H1 (cell line): ENCODE data around the gene RGL2. TPM values are rescaled to one million over a fixed set of nuclear protein-coding genes. Genes with fewer than 3 reads are reported as not detected.

Experiments used
- CTCF ChIA-PET: fragments of 300-600 bp; sonication (Branson Sonifier 250); formaldehyde crosslinking; loops from one replicate; lab custom pipeline; 2021; ENCODE audit not compliant: partially characterized antibody; lab: Charles Lee
- POLR2A ChIA-PET: fragments of 300-600 bp; sonication (Branson Sonifier 250); formaldehyde crosslinking; loops from one replicate; lab custom pipeline; 2021; ENCODE audit warnings: inconsistent platforms; ENCODE audit not compliant: partially characterized antibody; lab: Charles Lee
- DNase-seq, 2 experiments: peaks; one replicate each; pipeline versions ENCODE4 v3.0.0 to v3.0.0-alpha.2; 2010 to 2022; ENCODE audit warnings: low spot score in 2 of 2, low read depth in 1 of 2, mixed read lengths in 1 of 2
- FAIRE-seq: peaks from 2 replicates; lab custom pipeline; 2011; peaks lifted over from hg19 to GRCh38; lab: Jason Lieb, UNC
- H2AFZ ChIP-seq: 2 replicates; pipeline ENCODE4 v1.8.1; 2012; ENCODE audit warnings: low read length, inconsistent platforms
- H2AK5ac ChIP-seq: 2 replicates; pipeline ENCODE4 v1.6.1; 2013; ENCODE audit warnings: low read depth, low read length
- H2BK120ac ChIP-seq: replicated peaks from 2 replicates; pipeline ENCODE3; 2013; ENCODE audit warnings: low read depth, low read length, inconsistent platforms
- H2BK12ac ChIP-seq: 2 replicates; pipeline ENCODE4 v1.6.1; 2013; ENCODE audit warnings: low read depth, low read length
- H2BK15ac ChIP-seq: 2 replicates; pipeline ENCODE4 v1.6.1; 2013; ENCODE audit warnings: low read length
- H2BK20ac ChIP-seq: 2 replicates; pipeline ENCODE4 v1.6.1; 2013; ENCODE audit warnings: low read length
- H2BK5ac ChIP-seq: 2 replicates; pipeline ENCODE4 v1.6.1; 2013; ENCODE audit warnings: low read depth, low read length
- H3K14ac ChIP-seq: 2 replicates; pipeline ENCODE4 v1.6.1; 2013; ENCODE audit warnings: inconsistent platforms; ENCODE audit not compliant: insufficient read length
- H3K18ac ChIP-seq: 2 replicates; pipeline ENCODE4 v1.6.1; 2013; ENCODE audit warnings: low read length; ENCODE audit errors: extremely low read depth
- H3K23ac ChIP-seq: 2 replicates; pipeline ENCODE4 v1.6.1; 2013; ENCODE audit warnings: inconsistent platforms; ENCODE audit not compliant: insufficient read length
- H3K23me2 ChIP-seq: 2 replicates; pipeline ENCODE4 v1.6.1; 2013; ENCODE audit warnings: low read depth, low read length
- H3K27ac ChIP-seq: 2 replicates; pipeline ENCODE4 v1.6.1; 2011; ENCODE audit warnings: low read depth, low read length, inconsistent platforms
- H3K27me3 ChIP-seq, 4 experiments: replicated peaks in 1 of 4; 1 replicate in 1 of 4; 2 replicates in 3 of 4; pipeline versions ENCODE4 v1.6.1 to v1.8.1; 2011 to 2013; ENCODE audit warnings: low read length in 3 of 4, mild to moderate bottlenecking in 3 of 4, inconsistent platforms in 2 of 4, mixed read lengths in 2 of 4, moderate library complexity in 1 of 4; ENCODE audit not compliant: control insufficient read depth in 3 of 4, insufficient read depth in 3 of 4; ENCODE audit errors: extremely low read depth in 1 of 4
- H3K36me3 ChIP-seq, 4 experiments: 2 replicates each; pipeline versions ENCODE4 v1.6.1 to v1.8.1; 2011 to 2013; ENCODE audit warnings: mild to moderate bottlenecking in 4 of 4, low read length in 3 of 4, moderate library complexity in 2 of 4, control low read depth in 1 of 4, inconsistent platforms in 1 of 4; ENCODE audit not compliant: insufficient read depth in 4 of 4, control insufficient read depth in 2 of 4
- H3K4ac ChIP-seq: replicated peaks from 2 replicates; pipeline ENCODE3; 2013; ENCODE audit warnings: low read length, low read depth, mixed read lengths, inconsistent platforms; ENCODE audit not compliant: insufficient read length
- H3K4me1 ChIP-seq, 4 experiments: replicated peaks in 1 of 4; 1 replicate in 1 of 4; 2 replicates in 3 of 4; pipeline versions ENCODE4 v1.6.1 to v1.8.1; 2011 to 2013; ENCODE audit warnings: low read length in 3 of 4, inconsistent platforms in 2 of 4, mixed read lengths in 1 of 4; ENCODE audit not compliant: insufficient read depth in 4 of 4, control insufficient read depth in 3 of 4
- H3K4me2 ChIP-seq, 2 experiments: 2 replicates each; pipeline versions ENCODE4 v1.6.1 to v1.8.1; 2011 to 2013; ENCODE audit warnings: low read depth in 2 of 2, low read length in 2 of 2, control low read depth in 1 of 2, inconsistent platforms in 1 of 2, mild to moderate bottlenecking in 1 of 2; ENCODE audit not compliant: insufficient read depth in 1 of 2
- H3K4me3 ChIP-seq, 4 experiments: fragments of 200-600, 300-600 bp in 1 of 4; sonication (generic), shearing (Covaris generic), sonication (Bioruptor Twin) in 1 of 4; 2 replicates each; pipeline versions ENCODE4 v1.5.1 to v1.8.1; 2011 to 2016; ENCODE audit warnings: low read length in 4 of 4, low read depth in 3 of 4, control low read depth in 2 of 4, inconsistent platforms in 2 of 4, mild to moderate bottlenecking in 2 of 4, mixed read lengths in 1 of 4, moderate library complexity in 1 of 4; ENCODE audit not compliant: insufficient read depth in 2 of 4; ENCODE audit errors: extremely low read depth in 1 of 4
- H3K56ac ChIP-seq: replicated peaks from 2 replicates; pipeline ENCODE3; 2013; ENCODE audit warnings: low read depth, mild to moderate bottlenecking, mixed read lengths, low read length, inconsistent platforms; ENCODE audit not compliant: insufficient read length
- H3K79me1 ChIP-seq: 2 replicates; pipeline ENCODE4 v1.6.1; 2013; ENCODE audit warnings: low read depth, low read length, control low read depth
- H3K79me2 ChIP-seq, 2 experiments: 2 replicates each; pipeline versions ENCODE4 v1.6.1 to v1.8.1; 2012 to 2013; ENCODE audit warnings: low read length in 2 of 2, mild to moderate bottlenecking in 2 of 2, inconsistent platforms in 1 of 2; ENCODE audit not compliant: insufficient read depth in 2 of 2, control insufficient read depth in 1 of 2
- H3K9ac ChIP-seq, 4 experiments: replicated peaks in 1 of 4; 1 replicate in 1 of 4; 2 replicates in 3 of 4; pipeline versions ENCODE4 v1.6.1 to v1.8.1; 2011 to 2013; ENCODE audit warnings: low read depth in 3 of 4, low read length in 3 of 4, control low read depth in 2 of 4, mild to moderate bottlenecking in 2 of 4, moderate library complexity in 2 of 4, inconsistent platforms in 1 of 4; ENCODE audit errors: extremely low read depth in 1 of 4
- H3K9me3 ChIP-seq, 2 experiments: 2 replicates each; pipeline versions ENCODE4 v1.6.1 to v1.8.1; 2012 to 2013; ENCODE audit warnings: mild to moderate bottlenecking in 2 of 2, moderate library complexity in 2 of 2, control low read depth in 1 of 2, inconsistent platforms in 1 of 2, low read depth in 1 of 2, low read length in 1 of 2, mixed read lengths in 1 of 2; ENCODE audit not compliant: insufficient read depth in 2 of 2
- H4K20me1 ChIP-seq, 2 experiments: replicated peaks in 1 of 2; 2 replicates each; pipeline versions ENCODE3 to v1.8.1; 2011 to 2013; ENCODE audit warnings: inconsistent platforms in 2 of 2, low read length in 2 of 2, mild to moderate bottlenecking in 1 of 2; ENCODE audit not compliant: insufficient read depth in 2 of 2, control insufficient read depth in 1 of 2
- H4K5ac ChIP-seq: 2 replicates; pipeline ENCODE4 v1.6.1; 2013; ENCODE audit warnings: low read length, low read depth, mixed read lengths, inconsistent platforms; ENCODE audit not compliant: insufficient read length
- H4K8ac ChIP-seq: 2 replicates; pipeline ENCODE4 v1.8.0; 2013; ENCODE audit warnings: mild to moderate bottlenecking, moderate library complexity, low read length, inconsistent platforms; ENCODE audit not compliant: insufficient read depth; ENCODE audit errors: extremely low read depth
- H4K91ac ChIP-seq: replicated peaks from 2 replicates; pipeline ENCODE3; 2013; ENCODE audit warnings: low read length, mixed read lengths, inconsistent platforms; ENCODE audit not compliant: insufficient read length
- CHD2 ChIP-seq: IDR thresholded peaks from 2 replicates; pipeline ENCODE4 v1.6.1; 2012; ENCODE audit warnings: low read length, improper control_type of control experiment
- POLR2A ChIP-seq, 2 experiments: IDR thresholded peaks; 1 replicate in 1 of 2; 2 replicates in 1 of 2; pipeline ENCODE4 v1.6.1; 2011; ENCODE audit warnings: low read depth in 2 of 2, low read length in 2 of 2, mild to moderate bottlenecking in 2 of 2; ENCODE audit errors: control extremely low read depth in 1 of 2
- TCF12 ChIP-seq: IDR thresholded peaks from 2 replicates; pipeline ENCODE4 v1.6.1; 2011; ENCODE audit warnings: low read depth, mild to moderate bottlenecking, low read length
- WGBS, 2 experiments: shearing (Covaris generic) in 1 of 2; methylation state at CpG; one replicate each; pipeline versions ENCODE4 v1.1.6 to v1.1.7; 2013 to 2015; ENCODE audit warnings: low lambda C conversion rate in 2 of 2, mixed read lengths in 2 of 2, inconsistent platforms in 1 of 2, low coverage in 1 of 2, missing lambda C conversion rate in 1 of 2; ENCODE audit not compliant: insufficient replicate concordance in 2 of 2, insufficient coverage in 1 of 2, insufficient read length in 1 of 2; ENCODE audit errors: extremely low coverage in 1 of 2, missing lambda C conversion rate in 1 of 2; 5-methylcytosine and 5-hydroxymethylcytosine counted together
- polyA plus RNA-seq, 7 experiments: library from polyadenylated mRNA; depleted of rRNA in 3 of 7; stranded (reverse) in 5 of 7; unstranded in 2 of 7; fragments of >200 nt in 5 of 7; fragments of 200-250 nt in 2 of 7; gene quantifications; 1 replicate in 5 of 7; 2 replicates in 1 of 7; 4 replicates in 1 of 7; pipeline versions ENCODE4 v1.2.1 to v1.2.3, GENCODE V29; 2011 to 2013; ENCODE audit warnings: missing spikeins in 2 of 7, mixed read lengths in 2 of 7
- total RNA-seq: library from RNA; stranded (reverse); fragmentation: NEBNext Ultra II Directional; extraction: Animal tissue kit (Norgen Biotek cat#: 25700); gene quantifications from 2 replicates; pipeline ENCODE4 v1.2.1, GENCODE V29; 2021

RGL2 gene
- total and polyA plus RNA-seq, 2 of the 8 experiments (the other 6 are each of a cell fraction or from before 2014, with no cell fraction given): 58.1 to 80.3 TPM

DNA sequence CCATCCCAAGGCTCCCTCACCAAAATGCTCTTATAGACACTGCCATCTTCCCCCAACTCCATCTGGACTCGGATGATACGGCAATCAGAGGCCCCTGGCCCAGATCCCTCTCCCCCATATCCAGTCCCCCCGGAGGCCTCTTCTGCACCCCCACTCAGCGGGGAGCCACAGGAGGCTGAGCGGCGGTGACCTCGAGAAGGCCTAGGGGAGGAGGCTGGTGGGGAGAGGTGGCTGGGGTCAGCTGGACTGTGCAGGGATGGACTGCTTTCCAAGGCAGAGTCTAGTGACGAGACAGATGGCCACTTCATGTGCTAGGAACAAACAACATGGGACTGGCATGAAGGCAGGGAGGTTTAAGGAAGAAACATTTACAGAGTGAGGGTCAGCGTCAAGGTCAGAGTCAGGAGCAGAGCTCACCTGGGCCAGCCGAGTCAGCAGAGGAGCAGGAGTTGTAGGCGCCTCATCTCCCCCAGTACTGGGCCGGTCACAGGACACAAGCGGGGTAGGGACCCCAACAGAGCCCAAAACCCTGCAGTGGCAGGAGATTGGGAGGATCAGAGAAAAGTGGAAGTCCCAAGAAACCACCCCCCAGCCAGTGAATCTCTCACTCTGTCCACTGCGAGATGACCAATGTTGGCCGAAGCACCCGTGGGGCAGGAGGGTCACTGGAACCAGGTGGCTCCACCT, 5.6 kb downstream of the RGL2 start:
- H3K18ac ChIP-seq: no peak overlapping the region
- no peak overlapping the region for H3K27ac ChIP-seq
- peaks cover 0 to 13% (median 8%) of the 10 kb centered on the region in 4 experiments; a peak in 6 of 7 replicates for H3K4me1 ChIP-seq
- no peak overlapping the region for H3K4me3 ChIP-seq
- no peak overlapping the region for H2BK20ac ChIP-seq
- peaks cover 4 to 32% of the 10 kb centered on the region in 2 experiments; a peak in 3 of 4 replicates for H3K79me2 ChIP-seq
- FAIRE-seq: no peak
- ChIA-PET CTCF (interaction anchor here (0.6 to 7.2 kb wide), 2 partner anchors 14 to 52 kb away, joined by 4 to 81 read pairs; partner anchors contain the start of gene B3GALT4), POLR2A (interaction anchor here (1.0 to 16.7 kb wide), 4 partner anchors 14 to 103 kb away, joined by 3 to 337 read pairs (median 48); partner anchors contain the start of genes B3GALT4, RPS18 and VPS52)
- no peak overlapping the region for H3K56ac ChIP-seq
- H4K8ac ChIP-seq: no peak overlapping the region; the same call in 1 of the 2 replicates
- H2BK15ac ChIP-seq: no peak overlapping the region
- H2AFZ ChIP-seq: no peak overlapping the region
- H3K9ac ChIP-seq: no peak overlapping the region
- no peak overlapping the region for H4K91ac ChIP-seq
- DNase-seq: no peak
- H3K4me2 ChIP-seq: no peak overlapping the region
- no peaks in the 10 kb centered on the region; a peak in 1 of 4 replicates for H3K9me3 ChIP-seq
- no peak overlapping the region for H2BK5ac ChIP-seq
- TF ChIP-seq POLR2A (IDR thresholded peaks at IDR 0.05; ENCODE audit: control extremely low read depth in 1 of 2, low read depth in 2 of 2, low read length in 2 of 2) (no peak), TCF12 (no peak), CHD2 (no peak)
- no peaks in the 10 kb centered on the region for H3K27me3 ChIP-seq
- no peak overlapping the region for H3K23ac ChIP-seq
- no peak overlapping the region for H2AK5ac ChIP-seq
- no peak overlapping the region for H2BK120ac ChIP-seq
- H2BK12ac ChIP-seq: no peak overlapping the region
- peaks cover 13% of the 10 kb centered on the region; the same call in 1 of the 2 replicates for H3K23me2 ChIP-seq
- H3K14ac ChIP-seq: no peak overlapping the region
- H4K5ac ChIP-seq: no peak overlapping the region
- WGBS, 2 experiments: 94% methylated on average over 16 of the region's 16 CpGs; no CpG with 5 or more reads in 1 of the 2 experiments
- H3K4ac ChIP-seq: no peak overlapping the region
- H3K36me3 ChIP-seq: peaks cover 12 to 22% (median 17%) of the 10 kb centered on the region in 4 experiments; a peak in 7 of 8 replicates
- H3K79me1 ChIP-seq: peaks cover 10% of the 10 kb centered on the region; the same call in 1 of the 2 replicates
- H4K20me1 ChIP-seq: peaks cover 0 to 3% of the 10 kb centered on the region in 2 experiments
